Mesenteric fat pad (tissue), 1 donor: ENCODE measurements around the gene ATP5F1E. TPM values are rescaled to one million over a fixed set of nuclear protein-coding genes. Genes with fewer than 3 reads are reported as not detected.
"Not testable (repeated sequence)": the region's sequence is repeated elsewhere in the genome, so short reads cannot be mapped to it uniquely, and the experiment has no call there.

ENCODE experiments used
- DNase-seq: peaks from one replicate; pipeline ENCODE4 v3.0.0-alpha.2; 2020; ENCODE audit warnings: low spot score
- total RNA-seq: library from RNA; stranded (reverse); fragmentation: NEBNext Ultra II Directional; extraction: Animal tissue kit (Norgen Biotek cat#: 25700); gene quantifications from one replicate; pipeline ENCODE4 v1.2.1, GENCODE V29; 2021
- donor health status: DM: yes; HTN: yes; CAD: no.

Gene ATP5F1E
- total RNA-seq, 1 donor from 2014 or later: 71.3 TPM

- DNase-seq: no peak
These were observed 11.6 kb upstream of the ATP5F1E start for GRCh38 chr20:59043698-59044097.

GRCh38 chr20:59042796-59043631 is 10.9 kb upstream of the ATP5F1E start:
- peak; percentile 99 for DNase-seq

GRCh38 chr20:59042151-59042795 is 10.1 kb upstream of the ATP5F1E start, which contains the start of gene PRELID3B:
Gene PRELID3B (minus strand): TSS chr20:59042786. CDS start chr20:59042730, 56 bp downstream.
- no peak for DNase-seq

GRCh38 chr20:59041487-59041886 is 9.4 kb upstream of the ATP5F1E start:
- DNase-seq: not testable (repeated sequence)

- no peak for DNase-seq
These were observed 8.5 kb upstream of the ATP5F1E start for GRCh38 chr20:59040667-59041066.

- DNase-seq: no peak
These were observed 7.1 kb upstream of the ATP5F1E start for GRCh38 chr20:59039233-59039632.

GRCh38 chr20:59037386-59037785 is 5.3 kb upstream of the ATP5F1E start:
- no peak for DNase-seq

GRCh38 chr20:59035381-59035780 is 3.2 kb upstream of the ATP5F1E start:
- DNase-seq: no peak

GRCh38 chr20:59033616-59034165 is 1.6 kb upstream of the ATP5F1E start:
- no peak for DNase-seq

- no peak for DNase-seq
These were observed 958 bp upstream of the ATP5F1E start for GRCh38 chr20:59033093-59033492.

GRCh38 chr20:59032713-59033059 is 551 bp upstream of the ATP5F1E start:
- no peak for DNase-seq

- DNase-seq: no peak
These were observed 542 bp downstream of the ATP5F1E start for GRCh38 chr20:59031564-59032022.

GRCh38 chr20:59030911-59031563 is 1.1 kb downstream of the ATP5F1E start:
- DNase-seq: no peak

GRCh38 chr20:59028812-59029211 is 3.3 kb downstream of the ATP5F1E start:
- DNase-seq: no peak

- no peak for DNase-seq
These were observed 4.3 kb downstream of the ATP5F1E start for GRCh38 chr20:59027741-59028320.

- DNase-seq: no peak
These were observed 5.0 kb downstream of the ATP5F1E start for GRCh38 chr20:59026904-59027740.

- no peak for DNase-seq
These were observed 6.6 kb downstream of the ATP5F1E start for GRCh38 chr20:59025511-59025910.

GRCh38 chr20:59025086-59025485 is 7.0 kb downstream of the ATP5F1E start:
- DNase-seq: no peak

- DNase-seq: no peak
These were observed 8.0 kb downstream of the ATP5F1E start for GRCh38 chr20:59024111-59024530.

GRCh38 chr20:59023616-59024015 is 8.5 kb downstream of the ATP5F1E start:
- DNase-seq: no peak
